Neural progenitor cell (in vitro differentiated cells): Measurements from ENCODE around the gene NELFB. TPM values are rescaled to one million over a fixed set of nuclear protein-coding genes. Genes with fewer than 3 reads are reported as not detected.
A peak's percentile ranks its signal among the peaks of the same experiment; 100 is the strongest.

Source experiments
- DNase-seq: peaks from one replicate; pipeline ENCODE4 v3.0.0-alpha.2; 2016; ENCODE audit warnings: low spot score
- H2AFZ ChIP-seq: fragments of 200-600 bp; sonication (generic); replicated peaks from 2 replicates; pipeline ENCODE4 v1.6.1; 2016; ENCODE audit warnings: antibody characterized with exemption
- H3F3A ChIP-seq: fragments of 200-600 bp; sonication (generic); 2 replicates; pipeline ENCODE4 v1.6.1; 2016; ENCODE audit warnings: antibody characterized with exemption, low read depth
- H3K27ac ChIP-seq: fragments of 200-600 bp; sonication (generic); 2 replicates; pipeline ENCODE4 v1.5.1; 2016; ENCODE audit warnings: mild to moderate bottlenecking
- H3K27me3 ChIP-seq: fragments of 200-600 bp; sonication (generic); 2 replicates; pipeline ENCODE4 v1.6.1; 2016; ENCODE audit warnings: mild to moderate bottlenecking, moderate library complexity
- H3K36me3 ChIP-seq: fragments of 200-600 bp; sonication (generic); 2 replicates; pipeline ENCODE4 v1.5.1; 2016
- H3K4me1 ChIP-seq: fragments of 200-600 bp; sonication (generic); 2 replicates; pipeline ENCODE4 v1.6.1; 2016; ENCODE audit warnings: mixed run types
- H3K4me2 ChIP-seq: fragments of 200-600 bp; sonication (generic); 2 replicates; pipeline ENCODE4 v1.6.1; 2016
- H3K4me3 ChIP-seq: fragments of 200-600 bp; sonication (generic); 2 replicates; pipeline ENCODE4 v1.5.1; 2016
- H3K79me2 ChIP-seq: fragments of 200-600 bp; sonication (generic); 2 replicates; pipeline ENCODE4 v1.6.1; 2016; ENCODE audit warnings: low read depth
- H3K9ac ChIP-seq: fragments of 200-600 bp; sonication (generic); 2 replicates; pipeline ENCODE4 v1.6.1; 2016
- H3K9me3 ChIP-seq: fragments of 200-600 bp; sonication (generic); 2 replicates; pipeline ENCODE4 v1.5.1; 2016; ENCODE audit warnings: low read depth
- H4K20me1 ChIP-seq: fragments of 200-600 bp; sonication (generic); 2 replicates; pipeline ENCODE4 v1.6.1; 2016; ENCODE audit warnings: low read depth
- H3K27ac Mint-ChIP-seq: 3 replicates; pipeline ENCODE4 v1.8.0; 2021; ENCODE audit warnings: mixed read lengths
- H3K27me3 Mint-ChIP-seq: 2 replicates; pipeline ENCODE4 v1.8.0; 2022; ENCODE audit warnings: low read depth, mild to moderate bottlenecking, inconsistent platforms, moderate library complexity, mixed read lengths; ENCODE audit not compliant: insufficient read depth
- H3K36me3 Mint-ChIP-seq: 3 replicates; pipeline ENCODE4 v1.8.0; 2021; ENCODE audit warnings: mixed read lengths
- H3K4me1 Mint-ChIP-seq: 3 replicates; pipeline ENCODE4 v1.8.0; 2021; ENCODE audit warnings: mixed read lengths
- H3K4me3 Mint-ChIP-seq: 3 replicates; pipeline ENCODE4 v1.8.0; 2021; ENCODE audit warnings: mild to moderate bottlenecking, moderate library complexity, mixed read lengths
- H3K9me3 Mint-ChIP-seq: 3 replicates; pipeline ENCODE4 v1.8.0; 2020; ENCODE audit warnings: mixed read lengths
- EZH2 ChIP-seq: fragments of 200-600 bp; sonication (generic); IDR thresholded peaks from 2 replicates; pipeline ENCODE4 v1.6.1; 2017; ENCODE audit warnings: antibody characterized with exemption, mild to moderate bottlenecking, moderate library complexity
- EZH2phosphoT487 ChIP-seq: fragments of 200-600 bp; sonication (generic); IDR thresholded peaks from 2 replicates; pipeline ENCODE4 v1.6.1; 2017; ENCODE audit warnings: antibody characterized with exemption
- total RNA-seq: library from RNA; depleted of rRNA; stranded (reverse); fragments of >200 nt; gene quantifications from 2 replicates; pipeline ENCODE4 v1.2.3, GENCODE V29; 2015; ENCODE audit warnings: low replicate concordance
- TF ChIP-seq, protein P1 (sequence below): fragments of 200-600 bp; sonication (generic); IDR thresholded peaks from 2 replicates; pipeline ENCODE4 v1.5.1; 2017; ENCODE audit warnings: antibody characterized with exemption, mild to moderate bottlenecking

The NELFB gene
- total RNA-seq, 1 donor from 2014 or later, result 35.2 TPM

DNA sequence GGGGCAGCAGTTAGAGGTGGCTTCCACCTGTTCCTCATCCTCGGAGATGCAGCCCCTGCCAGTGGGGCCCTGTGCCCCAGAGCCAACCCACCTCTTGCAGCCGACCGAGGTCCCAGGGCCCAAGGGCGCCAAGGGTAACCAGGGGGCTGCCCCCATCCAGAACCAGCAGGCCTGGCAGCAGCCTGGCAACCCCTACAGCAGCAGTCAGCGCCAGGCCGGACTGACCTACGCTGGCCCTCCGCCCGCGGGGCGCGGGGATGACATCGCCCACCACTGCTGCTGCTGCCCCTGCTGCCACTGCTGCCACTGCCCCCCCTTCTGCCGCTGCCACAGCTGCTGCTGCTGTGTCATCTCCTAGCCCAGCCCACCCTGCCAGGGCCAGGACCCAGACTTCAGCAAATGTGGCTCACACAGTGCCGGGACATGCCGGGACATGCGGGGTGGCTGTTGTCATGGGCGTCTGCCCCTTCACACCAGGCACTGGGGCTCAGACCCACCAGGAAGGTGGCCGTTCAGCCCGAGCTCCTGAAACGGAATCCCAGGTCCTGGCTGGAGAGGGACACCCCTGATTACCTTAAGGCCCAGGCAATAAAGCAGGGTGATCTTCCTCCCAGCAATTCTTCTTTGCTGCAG, 29.3 kb upstream of the NELFB start:
- DNase-seq, result no peak
- TF ChIP-seq, protein P1, sequence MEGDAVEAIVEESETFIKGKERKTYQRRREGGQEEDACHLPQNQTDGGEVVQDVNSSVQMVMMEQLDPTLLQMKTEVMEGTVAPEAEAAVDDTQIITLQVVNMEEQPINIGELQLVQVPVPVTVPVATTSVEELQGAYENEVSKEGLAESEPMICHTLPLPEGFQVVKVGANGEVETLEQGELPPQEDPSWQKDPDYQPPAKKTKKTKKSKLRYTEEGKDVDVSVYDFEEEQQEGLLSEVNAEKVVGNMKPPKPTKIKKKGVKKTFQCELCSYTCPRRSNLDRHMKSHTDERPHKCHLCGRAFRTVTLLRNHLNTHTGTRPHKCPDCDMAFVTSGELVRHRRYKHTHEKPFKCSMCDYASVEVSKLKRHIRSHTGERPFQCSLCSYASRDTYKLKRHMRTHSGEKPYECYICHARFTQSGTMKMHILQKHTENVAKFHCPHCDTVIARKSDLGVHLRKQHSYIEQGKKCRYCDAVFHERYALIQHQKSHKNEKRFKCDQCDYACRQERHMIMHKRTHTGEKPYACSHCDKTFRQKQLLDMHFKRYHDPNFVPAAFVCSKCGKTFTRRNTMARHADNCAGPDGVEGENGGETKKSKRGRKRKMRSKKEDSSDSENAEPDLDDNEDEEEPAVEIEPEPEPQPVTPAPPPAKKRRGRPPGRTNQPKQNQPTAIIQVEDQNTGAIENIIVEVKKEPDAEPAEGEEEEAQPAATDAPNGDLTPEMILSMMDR, result no peak
- TF ChIP-seq EZH2 (no peak), EZH2phosphoT487 (no peak)
- Mint-ChIP-seq H3K36me3 (no peaks in the 10 kb centered on the region), H3K4me1 (peaks cover 3% of the 10 kb centered on the region), H3K27me3 (peaks cover 6% of the 10 kb centered on the region), H3K9me3 (no peaks in the 10 kb centered on the region), H3K4me3 (peak overlapping the region; percentile 55), H3K27ac (no peak overlapping the region)
- Histone ChIP-seq H3K27ac (no peak overlapping the region), H3K4me3 (no peak overlapping the region), H3K9ac (no peak overlapping the region), H3K4me2 (no peak overlapping the region), H4K20me1 (no peaks in the 10 kb centered on the region), H3F3A (peaks cover 12% of the 10 kb centered on the region), H3K36me3 (no peaks in the 10 kb centered on the region), H3K9me3 (no peaks in the 10 kb centered on the region), H3K79me2 (no peaks in the 10 kb centered on the region), H3K27me3 (peaks cover 22% of the 10 kb centered on the region), H3K4me1 (peaks cover 13% of the 10 kb centered on the region), H2AFZ (no peak overlapping the region)

DNA sequence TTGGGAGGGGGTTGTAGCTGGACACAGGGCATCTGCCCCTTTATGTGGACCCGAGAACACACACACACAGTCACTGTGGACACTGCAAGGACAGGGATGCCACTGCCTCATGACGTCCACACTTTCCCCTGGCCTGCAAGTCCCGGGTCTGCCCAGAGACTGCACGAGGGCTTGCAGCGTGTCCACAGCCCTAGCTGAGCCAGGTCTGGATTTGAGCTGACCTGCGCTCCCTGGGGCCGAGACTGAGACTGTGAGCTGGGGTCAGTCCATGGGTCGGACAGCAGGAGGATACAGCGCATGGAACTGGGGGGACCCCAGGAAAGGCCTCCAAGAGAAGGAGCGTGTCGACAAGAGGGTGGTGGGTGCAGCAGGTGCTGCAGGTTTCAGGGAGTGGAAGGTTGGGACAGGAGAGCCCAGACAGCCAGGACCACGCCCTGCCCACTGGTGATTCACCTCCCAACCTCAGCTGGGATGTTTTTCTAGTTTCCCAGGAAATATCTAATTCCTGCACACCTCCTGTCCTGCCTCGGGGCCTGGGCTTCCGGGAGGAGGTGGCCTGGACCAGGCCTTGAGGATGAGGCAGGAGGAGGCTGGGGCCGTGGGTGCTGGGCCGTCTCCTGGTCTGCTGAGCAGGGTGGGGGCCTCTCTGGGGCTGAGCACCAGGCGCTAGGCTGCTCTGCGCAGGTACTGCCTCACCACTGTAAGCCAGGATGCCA, 28.6 kb upstream of the NELFB start:
- Mint-ChIP-seq H3K27me3 (peaks cover 6% of the 10 kb centered on the region), H3K27ac (no peak overlapping the region), H3K36me3 (no peaks in the 10 kb centered on the region), H3K4me3 (peak overlapping the region; percentile 55), H3K4me1 (peaks cover 3% of the 10 kb centered on the region), H3K9me3 (no peaks in the 10 kb centered on the region)
- Histone ChIP-seq H3K27ac (no peak overlapping the region), H2AFZ (no peak overlapping the region), H3F3A (peaks cover 12% of the 10 kb centered on the region), H3K4me3 (no peak overlapping the region), H3K9ac (no peak overlapping the region), H3K9me3 (no peaks in the 10 kb centered on the region), H4K20me1 (no peaks in the 10 kb centered on the region), H3K36me3 (no peaks in the 10 kb centered on the region), H3K4me1 (peaks cover 11% of the 10 kb centered on the region), H3K79me2 (no peaks in the 10 kb centered on the region), H3K4me2 (no peak overlapping the region), H3K27me3 (peaks cover 15% of the 10 kb centered on the region)
- no peak for DNase-seq
- TF ChIP-seq, protein P1, result no peak
- no peak for TF ChIP-seq EZH2
- no peak for TF ChIP-seq EZH2phosphoT487

DNA sequence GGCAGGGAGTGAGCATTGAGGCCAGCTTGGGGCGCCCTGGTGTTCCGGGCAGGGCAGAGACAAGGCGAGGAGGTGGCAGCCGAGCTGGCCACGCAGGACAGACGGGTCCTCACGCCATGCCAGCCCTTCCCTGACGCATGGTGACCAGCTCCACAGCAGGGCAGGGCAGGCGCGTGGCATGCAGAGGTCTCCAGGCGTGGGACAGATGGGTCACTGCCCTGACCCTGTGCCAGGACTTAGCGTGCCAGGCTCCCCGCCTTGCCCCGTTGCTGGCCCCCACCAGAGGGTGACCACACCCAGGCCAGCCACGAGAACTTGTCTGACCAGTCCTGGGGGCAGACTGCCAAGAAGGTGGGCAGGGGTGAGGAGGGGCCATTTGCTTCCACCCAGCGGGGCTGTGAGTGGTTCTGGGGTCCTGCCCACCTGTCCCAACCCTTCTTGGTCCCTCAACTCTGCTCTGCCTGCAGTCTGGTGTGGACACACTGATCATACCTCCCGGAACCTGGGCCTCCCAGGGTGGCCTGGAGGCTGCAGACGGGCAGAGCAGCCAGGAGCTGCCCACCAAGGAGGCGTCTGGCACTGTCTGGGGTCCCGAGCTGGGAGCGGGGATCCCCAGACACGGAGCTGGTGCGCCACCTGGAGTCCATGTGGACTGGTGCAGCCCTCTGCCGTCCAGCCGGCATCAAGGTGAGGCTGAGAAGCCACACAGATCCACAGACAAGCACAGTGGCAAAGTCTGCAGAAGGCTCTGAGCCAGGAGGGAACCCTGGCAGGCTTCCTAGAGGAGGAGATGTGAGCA, 27.9 kb upstream of the NELFB start, which contains the start of gene RNF224:
Gene RNF224, plus strand, starts transcription at position 449 of the 799 bp plus-strand sequence. CDS start 834 bp downstream, outside the sequence.
- Histone ChIP-seq H3K27ac (no peak within 1 kb of the TSS), H2AFZ (no peak within 1 kb of the TSS), H3K27me3 (peaks cover 10% of the 10 kb centered on the region), H3K4me2 (no peak within 1 kb of the TSS), H3F3A (peaks cover 12% of the 10 kb centered on the region), H3K4me1 (peaks cover 9% of the 10 kb centered on the region), H3K9ac (no peak within 1 kb of the TSS), H3K36me3 (no peaks in the 10 kb centered on the region), H4K20me1 (no peaks in the 10 kb centered on the region), H3K9me3 (no peaks in the 10 kb centered on the region), H3K79me2 (no peaks in the 10 kb centered on the region), H3K4me3 (no peak within 1 kb of the TSS)
- Mint-ChIP-seq H3K4me1 (peaks cover 3% of the 10 kb centered on the region), H3K4me3 (peak within 1 kb of the TSS; percentile 55), H3K9me3 (no peaks in the 10 kb centered on the region), H3K27ac (no peak within 1 kb of the TSS), H3K36me3 (no peaks in the 10 kb centered on the region), H3K27me3 (peaks cover 6% of the 10 kb centered on the region)
- peak; percentile 93 for DNase-seq
- no peak for TF ChIP-seq EZH2phosphoT487
- TF ChIP-seq, protein P1, result peak; percentile 91
- no peak for TF ChIP-seq EZH2
